KG1 (cell line): ENCODE measurements around the gene EMID1.

Source experiments
- DNase-seq: peaks from one replicate; lab custom pipeline; 2025; lab: John Stamatoyannopoulos, UW

EMID1 gene

GRCh38 chr22:29195118-29195963 is 10.4 kb upstream of the EMID1 start:
- no peak for DNase-seq

DNA sequence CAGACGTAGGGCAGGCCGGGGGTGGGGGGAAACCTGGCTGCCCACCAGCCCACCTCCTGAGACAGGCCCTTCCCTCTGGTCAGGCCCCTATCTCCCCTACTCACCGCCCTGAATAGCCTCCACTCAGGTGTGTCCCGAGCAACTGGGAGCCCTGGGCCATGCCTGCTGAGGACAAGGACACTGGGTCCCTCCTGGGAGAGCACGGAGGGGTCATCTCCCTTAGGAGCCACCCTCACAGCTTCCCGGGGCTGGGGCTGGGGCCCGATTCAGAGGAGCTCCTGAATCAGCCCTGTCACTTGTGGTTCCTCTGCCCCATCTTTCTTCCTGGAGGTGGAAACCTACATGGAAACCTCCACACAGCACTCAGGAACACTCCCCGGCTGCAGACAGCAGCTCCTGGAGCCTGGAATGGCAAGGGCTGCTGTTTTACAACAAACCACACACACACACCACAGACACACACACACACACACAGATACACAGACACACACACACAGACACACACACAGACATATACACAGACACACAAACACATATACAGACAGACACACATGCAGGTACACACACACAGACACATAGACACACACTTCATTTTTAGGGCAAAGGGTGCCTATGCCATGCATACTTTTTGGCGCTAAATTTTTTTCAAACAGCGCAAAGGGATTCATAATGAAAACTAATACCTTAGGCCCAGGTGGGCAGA is 9.6 kb upstream of the EMID1 start:
- DNase-seq, result no peak

DNA sequence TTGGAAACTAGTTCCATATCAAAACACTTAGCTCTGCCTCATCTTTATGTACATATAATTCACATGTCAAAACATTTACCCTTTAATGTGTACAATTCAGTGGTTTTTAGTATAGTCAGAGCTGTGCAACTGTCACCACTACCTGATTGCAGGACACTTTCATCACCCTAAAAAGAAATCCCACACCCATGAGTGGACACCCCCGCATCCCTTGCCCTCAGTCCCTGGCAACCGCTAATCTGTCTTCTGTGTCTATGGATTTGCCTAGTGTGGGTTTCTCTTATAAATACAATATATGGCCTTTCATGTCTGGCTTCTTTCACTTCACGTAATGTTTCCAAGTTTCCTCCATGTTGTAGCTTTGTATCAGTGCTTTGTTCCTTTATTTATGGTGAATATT is 8.6 kb upstream of the EMID1 start:
- no peak for DNase-seq

GRCh38 chr22:29198240-29198639 is 7.5 kb upstream of the EMID1 start:
- DNase-seq, result no peak

GRCh38 chr22:29199702-29200400 is 5.8 kb upstream of the EMID1 start:
- DNase-seq, result no peak

- no peak for DNase-seq
Observed at GRCh38 chr22:29200901-29201300, 4.8 kb upstream of the EMID1 start.

DNA sequence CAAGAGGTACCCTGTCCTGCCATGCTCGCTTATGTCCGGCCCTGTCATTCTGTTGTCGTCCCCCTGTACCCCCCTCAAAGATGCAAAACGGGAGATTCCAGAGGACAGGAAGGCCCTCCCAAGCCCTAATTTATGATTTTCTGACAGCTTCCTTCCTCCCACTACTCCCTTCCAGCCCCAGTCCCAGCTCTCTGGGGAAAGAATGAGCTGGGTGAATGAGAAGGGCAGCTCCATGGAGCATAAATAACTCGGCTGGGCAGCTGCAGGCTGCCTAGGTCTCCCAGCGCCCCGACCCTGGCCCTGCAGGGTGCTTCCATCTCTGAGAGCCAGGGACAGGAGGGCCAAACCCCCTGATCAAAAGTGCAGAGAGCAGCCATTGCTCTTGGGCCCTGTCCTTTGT is 3.9 kb upstream of the EMID1 start:
- no peak for DNase-seq

DNA sequence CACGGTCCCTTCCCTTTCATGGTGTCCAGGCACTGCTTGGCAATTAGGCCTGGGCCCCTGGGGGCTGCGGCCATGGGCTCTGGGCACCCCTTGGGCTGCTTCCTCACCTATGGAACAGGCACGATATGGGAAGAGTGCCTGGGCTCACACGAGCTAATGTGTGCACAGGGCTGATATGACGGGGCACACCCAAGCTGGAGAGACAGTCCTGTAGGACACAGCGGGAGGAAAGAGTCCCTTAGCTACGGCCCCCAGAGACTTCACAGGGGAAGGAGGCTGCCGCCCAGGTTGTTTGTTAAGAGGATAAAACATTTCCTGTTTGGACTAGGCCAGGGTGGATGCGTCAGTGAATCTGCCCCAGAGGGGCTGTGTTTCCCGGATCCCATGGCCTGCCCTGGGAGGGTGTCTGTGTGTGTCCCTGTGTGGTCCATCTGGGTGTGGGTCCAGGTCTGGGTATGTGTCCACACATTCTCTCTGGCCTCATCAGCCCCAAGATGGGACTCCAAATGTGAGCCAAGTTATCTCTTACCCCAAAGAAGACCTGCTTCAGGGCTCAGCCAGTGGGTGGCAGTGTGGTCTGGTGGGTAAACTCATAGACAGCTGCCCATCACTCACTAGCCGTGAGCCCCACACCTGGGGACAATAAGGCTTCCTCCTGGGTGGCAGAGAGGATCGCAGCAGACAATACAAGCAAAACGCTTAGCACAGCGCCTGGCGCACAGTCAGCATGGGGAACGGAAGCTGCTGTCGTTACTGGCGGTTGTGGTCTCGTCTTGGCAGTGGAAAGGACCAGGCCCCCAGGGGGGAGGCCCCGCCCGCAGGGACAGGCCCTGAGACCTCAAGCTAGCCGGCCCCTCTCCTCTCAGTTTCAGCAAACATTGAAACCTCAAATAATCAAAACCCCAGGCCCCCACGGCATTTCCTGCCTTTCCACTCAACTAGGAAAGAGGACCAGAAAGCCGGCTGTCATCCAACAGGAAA is 3.2 kb upstream of the EMID1 start:
- peak; percentile 93 for DNase-seq

GRCh38 chr22:29203488-29204454 is 1.9 kb upstream of the EMID1 start:
- DNase-seq, result no peak

GRCh38 chr22:29204455-29205183 is 1.1 kb upstream of the EMID1 start:
- peak; percentile 27 for DNase-seq

- no peak for DNase-seq
Observed at GRCh38 chr22:29205252-29205593, 473 bp upstream of the EMID1 start.

GRCh38 chr22:29206372-29207242 is 911 bp downstream of the EMID1 start:
- DNase-seq, result no peak

DNA sequence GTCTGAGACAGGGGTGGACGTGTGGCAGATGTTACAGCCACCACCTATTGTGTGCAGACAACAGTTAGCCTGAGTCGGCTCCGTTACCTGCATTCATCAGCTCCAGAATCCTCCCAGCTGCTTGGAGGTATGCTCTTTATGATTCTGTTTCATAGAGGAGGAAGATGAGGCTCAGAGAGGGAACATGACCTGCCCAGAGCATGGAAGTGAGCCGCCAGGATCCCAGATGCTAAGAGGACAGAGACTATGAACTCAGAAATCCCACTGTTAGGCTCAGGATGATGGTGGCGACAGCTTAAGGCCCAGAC is 1.5 kb downstream of the EMID1 start:
- no peak for DNase-seq

DNA sequence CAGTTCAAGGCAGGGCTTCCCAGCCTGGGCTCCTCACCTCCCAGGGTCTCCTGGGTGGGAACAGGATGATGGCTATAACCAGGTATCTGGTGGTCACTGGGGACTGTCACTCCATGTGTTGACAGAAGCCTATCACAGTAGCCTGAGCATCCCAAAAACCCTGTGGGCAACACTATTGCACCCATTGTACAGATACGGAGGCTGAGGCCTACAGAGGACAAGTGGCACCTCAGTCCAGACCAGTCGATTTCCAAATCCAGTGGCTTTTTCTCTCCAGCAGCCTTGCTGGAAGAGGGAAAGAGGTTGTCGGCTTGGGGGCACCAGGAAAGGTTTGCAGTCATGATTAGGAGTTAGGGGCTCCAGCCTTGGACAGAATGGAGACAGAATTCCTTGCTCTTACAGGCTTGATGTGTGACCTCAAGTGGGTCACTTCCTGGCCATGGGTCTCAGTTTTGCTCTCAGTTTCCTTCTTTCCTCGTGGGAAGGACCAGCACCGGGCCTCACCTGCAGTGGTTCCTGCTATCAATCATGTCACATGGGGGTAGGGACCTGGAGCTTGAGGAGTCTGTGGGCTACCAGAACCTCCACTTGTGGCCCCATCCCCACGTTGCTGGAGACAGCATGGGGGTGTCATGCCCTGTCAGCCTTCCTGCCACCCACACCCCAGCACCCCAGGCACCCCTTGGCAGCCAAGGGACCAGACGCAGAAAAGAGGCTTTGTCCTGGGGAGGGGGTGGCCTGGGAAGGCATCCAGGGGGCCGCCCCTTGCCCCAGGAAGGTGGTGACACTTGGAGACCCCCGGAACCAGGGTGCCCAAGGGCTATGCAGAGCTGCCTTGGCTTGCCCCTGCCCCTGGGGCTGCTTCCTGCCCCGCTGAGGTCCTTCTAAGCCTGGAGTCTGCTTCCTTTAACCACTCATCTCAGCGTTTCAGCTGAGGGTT is 2.1 kb downstream of the EMID1 start:
- no peak for DNase-seq

DNA sequence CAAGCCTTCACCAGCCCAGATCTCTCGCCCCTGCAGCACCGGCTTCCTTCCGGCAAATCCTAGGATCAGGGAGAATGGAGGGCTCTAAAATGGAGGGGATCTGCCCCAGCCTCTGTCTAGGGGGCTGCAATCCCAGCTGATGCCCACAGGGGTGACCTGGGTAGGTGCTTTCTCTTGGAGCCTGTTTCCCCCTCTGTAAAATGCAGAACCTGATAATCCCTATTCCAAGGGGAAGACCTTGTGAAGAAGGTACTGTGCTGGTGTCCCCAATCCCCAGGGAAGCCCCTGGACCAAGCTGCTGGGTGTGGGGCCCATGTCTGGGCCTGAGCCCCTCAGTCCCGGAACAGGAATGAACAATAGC is 2.8 kb downstream of the EMID1 start:
- no peak for DNase-seq

DNA sequence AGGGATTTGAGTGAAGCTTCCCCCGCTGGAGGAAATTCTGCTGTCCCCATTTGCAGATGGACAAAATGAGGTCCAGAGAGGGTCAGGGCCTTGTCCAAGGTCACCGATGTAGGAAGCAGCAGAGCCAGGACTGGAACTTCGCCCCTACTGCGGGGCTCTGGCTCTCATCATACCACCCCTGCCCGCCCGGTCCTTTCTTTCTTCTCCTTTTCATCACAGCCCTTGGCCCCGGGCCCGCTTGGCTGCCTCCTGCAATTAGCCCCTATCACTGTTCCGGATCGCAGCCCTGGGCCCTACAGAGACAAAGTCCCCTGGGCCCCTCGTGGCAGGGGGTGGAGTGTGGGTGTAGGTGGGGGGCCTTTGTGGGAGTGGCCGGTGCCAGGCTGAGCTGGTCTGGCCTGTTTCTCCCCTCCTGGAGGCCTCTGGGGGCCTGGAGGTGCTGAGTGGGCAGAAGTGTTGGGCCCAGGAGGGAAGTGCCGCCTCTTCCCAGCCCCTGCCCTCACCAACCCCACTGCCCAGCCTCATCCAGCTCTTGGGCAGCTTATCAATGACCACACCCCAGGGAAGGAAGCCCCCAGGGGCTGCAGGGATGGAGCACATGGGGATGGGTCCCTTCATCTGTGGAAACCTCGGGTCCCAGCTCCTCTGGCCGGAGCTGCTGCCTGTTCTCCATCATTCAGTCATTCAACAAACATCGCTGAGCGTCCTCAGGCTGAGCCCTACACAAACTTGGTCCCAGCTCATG is 3.4 kb downstream of the EMID1 start:
- DNase-seq, result no peak

GRCh38 chr22:29209624-29209929 is 3.9 kb downstream of the EMID1 start:
- DNase-seq, result no peak

DNA sequence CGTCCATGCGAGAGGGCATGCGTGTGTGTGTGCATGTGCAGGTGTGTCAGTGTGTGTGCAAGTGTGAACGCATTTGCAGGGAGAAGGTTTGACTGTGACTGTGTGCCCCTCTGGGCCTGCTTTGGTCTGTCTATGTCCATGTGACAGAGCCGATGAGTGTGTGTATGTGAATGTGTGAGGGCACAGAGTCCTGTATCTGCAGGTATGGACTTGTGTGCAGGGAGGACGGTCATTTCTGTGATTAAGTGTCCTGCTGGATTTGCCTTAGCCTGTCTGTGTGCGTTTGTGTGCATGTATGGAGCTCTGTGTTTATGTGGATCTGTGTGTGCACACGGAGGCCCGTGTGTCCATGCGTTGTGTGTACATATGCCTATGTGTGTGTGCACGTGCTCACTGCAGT is 5.4 kb downstream of the EMID1 start:
- DNase-seq, result no peak
